Smooth muscle cell of the umbilical artery (primary cell): ENCODE data around the gene FNTB. TPM values are rescaled to one million over a fixed set of nuclear protein-coding genes. Genes with fewer than 3 reads are reported as not detected.

Experiments
- total RNA-seq: library from RNA; depleted of rRNA; stranded (reverse); fragments of >200 nt; gene quantifications from 2 replicates; pipeline ENCODE4 v1.2.3, GENCODE V29; 2014

The FNTB gene
- 16.6 and 19.3 TPM in 2 replicates for total RNA-seq

GRCh38 chr14:64986648-64987437 is at the start of gene FNTB:
TSS of gene FNTB (plus strand) at chr14:64986895. CDS start at chr14:64986954, 59 bp downstream.

GRCh38 chr14:64942531-64943111 is 44.1 kb upstream of the FNTB start, which contains the start of gene GPX2:
TSS of gene GPX2 (minus strand) at chr14:64942745. CDS start at chr14:64942726, 19 bp downstream.

GRCh38 chr14:64971943-64972791 is 14.5 kb upstream of the FNTB start, which contains the start of gene RAB15:
TSS of gene RAB15 (minus strand) at chr14:64972336. CDS start at chr14:64972076, 260 bp downstream.

GRCh38 chr14:65102441-65103149 is 115.9 kb downstream of the FNTB start, which contains the start of gene MAX:
TSS of gene MAX (minus strand) at chr14:65102517. CDS start at chr14:65102339, 178 bp downstream.

Other genes starting within 250 kb of the FNTB start
- 0.05 TPM in 1 of 2 replicates, not detected in the other for gene SPTB, start 107.0 kb upstream of the FNTB start, total RNA-seq
- 54.9 and 57.9 TPM in 2 replicates for gene CHURC1, start 72.4 kb upstream of the FNTB start, total RNA-seq
- not detected in 2 replicates for gene GPX2, start 44.1 kb upstream of the FNTB start, total RNA-seq
- 1.8 and 3.6 TPM in 2 replicates for gene RAB15, start 14.6 kb upstream of the FNTB start, total RNA-seq
- gene MAX, start 115.6 kb downstream of the FNTB start, total RNA-seq = 35.1 and 38.6 TPM in 2 replicates